BE2C (cell line): ENCODE data around the gene CFAP100. TPM values are rescaled to one million over a fixed set of nuclear protein-coding genes. Genes with fewer than 3 reads are reported as not detected.

Experiments used
- DNase-seq: peaks from one replicate; pipeline ENCODE4 v3.0.0-alpha.2; 2020
- H3K27me3 ChIP-seq: fragments of 250-450 bp; sonication (Bioruptor Pico); 2 replicates; pipeline ENCODE4 v1.5.1; 2020; ENCODE audit warnings: mild to moderate bottlenecking
- H3K36me3 ChIP-seq: fragments of 250-450 bp; sonication (Bioruptor Pico); 2 replicates; pipeline ENCODE4 v1.5.1; 2020; ENCODE audit warnings: mild to moderate bottlenecking
- H3K4me1 ChIP-seq: fragments of 250-450 bp; sonication (Bioruptor Pico); 2 replicates; pipeline ENCODE4 v1.5.1; 2020
- H3K4me3 ChIP-seq: 2 replicates; pipeline ENCODE4 v1.5.1; 2011; ENCODE audit warnings: low read depth, low read length
- H3K9me3 ChIP-seq: fragments of 250-450 bp; sonication (Bioruptor Pico); 2 replicates; pipeline ENCODE4 v1.5.1; 2020
- polyA plus RNA-seq: library from polyadenylated mRNA; unstranded; fragments of >200 nt; gene quantifications from one replicate; pipeline ENCODE4 v1.2.1, GENCODE V29; 2012; ENCODE audit warnings: low read depth, missing spikeins; ENCODE audit not compliant: insufficient read length, insufficient read depth
- TF ChIP-seq, protein P1 (sequence below): IDR thresholded peaks from 2 replicates; pipeline ENCODE4 v1.5.1; 2012; ENCODE audit warnings: mild to moderate bottlenecking, low read depth, low read length

CFAP100 gene
- not detected for polyA plus RNA-seq

DNA sequence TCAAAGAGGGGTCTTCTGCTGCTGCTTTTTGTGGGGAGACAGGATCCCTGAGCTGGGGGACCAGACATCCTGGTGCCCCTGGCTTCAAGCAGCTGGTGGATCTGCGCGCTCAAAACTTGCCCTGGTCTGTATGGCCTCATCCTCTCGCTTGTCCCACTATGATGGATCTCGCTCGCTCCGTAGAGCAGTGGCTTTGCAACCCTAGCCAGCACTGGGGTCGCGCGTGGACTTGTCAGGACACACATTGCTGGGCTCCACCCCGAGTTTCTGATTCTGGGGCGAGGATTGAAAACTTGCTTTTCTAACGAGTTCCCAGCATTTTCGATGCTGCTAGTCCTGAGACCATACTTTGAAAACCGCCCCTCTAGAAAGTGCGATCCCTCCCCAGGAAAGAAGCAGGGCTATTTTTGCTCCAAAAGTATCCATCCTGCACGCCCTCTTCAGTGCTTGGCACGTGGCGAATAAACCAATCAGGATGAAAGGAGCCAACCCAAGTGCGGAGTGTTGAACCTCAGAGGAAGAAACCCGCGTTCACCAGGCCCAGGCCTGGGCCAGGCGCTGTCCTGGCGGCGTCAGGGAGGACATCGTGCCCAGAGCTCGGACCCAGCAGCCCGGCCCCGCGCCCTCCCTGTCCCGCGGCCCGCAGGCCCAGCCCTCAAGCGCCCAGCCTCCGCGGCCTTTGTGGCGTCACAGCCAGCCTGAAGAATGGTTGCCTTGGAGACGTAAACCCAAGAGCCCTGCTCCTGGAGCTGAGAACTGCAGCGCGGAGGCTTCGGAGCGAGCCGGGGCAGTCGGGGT lies at the start of gene CFAP100:
Gene CFAP100 (plus strand): TSS at position 731 of the 798 bp plus-strand sequence. CDS start 1,092 bp downstream, outside the sequence.
- DNase-seq: no peak
- H3K9me3 ChIP-seq: no peaks in the 10 kb centered on the region
- no peaks in the 10 kb centered on the region for H3K4me1 ChIP-seq
- no peak within 1 kb of the TSS for H3K4me3 ChIP-seq
- no peaks in the 10 kb centered on the region for H3K36me3 ChIP-seq
- TF ChIP-seq, protein P1, sequence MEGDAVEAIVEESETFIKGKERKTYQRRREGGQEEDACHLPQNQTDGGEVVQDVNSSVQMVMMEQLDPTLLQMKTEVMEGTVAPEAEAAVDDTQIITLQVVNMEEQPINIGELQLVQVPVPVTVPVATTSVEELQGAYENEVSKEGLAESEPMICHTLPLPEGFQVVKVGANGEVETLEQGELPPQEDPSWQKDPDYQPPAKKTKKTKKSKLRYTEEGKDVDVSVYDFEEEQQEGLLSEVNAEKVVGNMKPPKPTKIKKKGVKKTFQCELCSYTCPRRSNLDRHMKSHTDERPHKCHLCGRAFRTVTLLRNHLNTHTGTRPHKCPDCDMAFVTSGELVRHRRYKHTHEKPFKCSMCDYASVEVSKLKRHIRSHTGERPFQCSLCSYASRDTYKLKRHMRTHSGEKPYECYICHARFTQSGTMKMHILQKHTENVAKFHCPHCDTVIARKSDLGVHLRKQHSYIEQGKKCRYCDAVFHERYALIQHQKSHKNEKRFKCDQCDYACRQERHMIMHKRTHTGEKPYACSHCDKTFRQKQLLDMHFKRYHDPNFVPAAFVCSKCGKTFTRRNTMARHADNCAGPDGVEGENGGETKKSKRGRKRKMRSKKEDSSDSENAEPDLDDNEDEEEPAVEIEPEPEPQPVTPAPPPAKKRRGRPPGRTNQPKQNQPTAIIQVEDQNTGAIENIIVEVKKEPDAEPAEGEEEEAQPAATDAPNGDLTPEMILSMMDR: no peak
- no peaks in the 10 kb centered on the region for H3K27me3 ChIP-seq

DNA sequence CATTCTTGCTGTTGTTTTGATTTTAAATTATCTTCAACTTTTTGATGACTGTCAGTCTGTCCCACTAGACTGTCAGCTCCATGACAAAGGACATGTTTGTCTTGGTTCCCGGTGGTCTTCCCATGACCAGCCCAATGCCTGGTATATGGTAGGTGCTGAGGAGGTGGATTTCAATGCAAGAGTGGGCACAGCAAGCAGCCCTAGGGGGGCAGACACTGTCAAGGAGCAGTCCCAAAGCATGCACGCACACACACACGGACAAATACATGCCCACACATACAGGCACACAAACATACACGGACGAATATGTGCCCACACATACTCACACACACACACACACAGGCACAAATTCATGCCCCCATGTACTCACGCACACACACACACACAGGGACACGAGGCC lies 49.5 kb upstream of the CFAP100 start:
- TF ChIP-seq, protein P1: no peak
- H3K9me3 ChIP-seq: no peaks in the 10 kb centered on the region
- no peaks in the 10 kb centered on the region for H3K4me1 ChIP-seq
- H3K27me3 ChIP-seq: no peaks in the 10 kb centered on the region
- H3K36me3 ChIP-seq: no peaks in the 10 kb centered on the region
- no peak for DNase-seq
- H3K4me3 ChIP-seq: no peak overlapping the region

DNA sequence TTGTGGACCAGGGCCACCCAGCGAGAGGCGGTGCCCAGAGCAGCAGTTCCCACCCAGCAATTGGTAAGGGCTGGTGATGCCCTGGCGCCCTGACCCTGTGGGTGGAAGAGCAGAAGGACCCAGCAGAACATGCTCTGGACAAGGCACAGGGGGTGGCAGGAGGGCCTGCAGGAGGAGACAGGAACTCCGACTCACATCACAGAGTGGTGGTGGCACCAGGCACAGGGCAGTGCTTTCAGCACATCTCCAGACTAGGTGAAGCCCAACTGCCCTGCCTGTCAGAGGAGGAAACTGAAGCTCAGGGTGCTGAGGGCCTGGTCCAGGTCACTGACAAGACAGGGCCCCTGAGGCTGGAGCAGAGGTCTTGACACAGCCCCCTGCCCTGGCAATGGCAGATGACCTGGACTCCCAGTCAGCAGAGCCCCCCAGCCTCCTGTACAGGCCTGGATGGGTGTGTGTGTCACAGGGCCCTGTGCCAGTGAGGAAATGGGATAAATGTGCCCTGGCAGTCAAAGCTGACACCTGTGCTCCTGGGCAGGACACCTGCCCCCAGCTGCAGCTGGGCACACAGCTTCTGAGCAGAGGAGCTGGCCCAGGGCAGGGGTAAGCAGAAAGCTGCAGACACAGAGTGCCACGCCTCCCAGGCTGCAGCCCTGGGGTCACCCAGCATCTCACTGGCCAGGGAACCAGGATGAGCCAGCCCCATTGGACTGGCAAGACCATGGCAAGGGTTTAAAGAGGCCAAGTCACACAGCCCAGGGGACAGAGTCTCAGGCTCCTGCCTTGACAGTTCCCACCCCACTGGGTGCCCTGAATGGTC lies 48.9 kb upstream of the CFAP100 start:
- H3K36me3 ChIP-seq: no peaks in the 10 kb centered on the region
- no peak overlapping the region for H3K4me3 ChIP-seq
- H3K27me3 ChIP-seq: no peaks in the 10 kb centered on the region
- no peaks in the 10 kb centered on the region for H3K9me3 ChIP-seq
- H3K4me1 ChIP-seq: no peaks in the 10 kb centered on the region
- TF ChIP-seq, protein P1: no peak
- DNase-seq: no peak

DNA sequence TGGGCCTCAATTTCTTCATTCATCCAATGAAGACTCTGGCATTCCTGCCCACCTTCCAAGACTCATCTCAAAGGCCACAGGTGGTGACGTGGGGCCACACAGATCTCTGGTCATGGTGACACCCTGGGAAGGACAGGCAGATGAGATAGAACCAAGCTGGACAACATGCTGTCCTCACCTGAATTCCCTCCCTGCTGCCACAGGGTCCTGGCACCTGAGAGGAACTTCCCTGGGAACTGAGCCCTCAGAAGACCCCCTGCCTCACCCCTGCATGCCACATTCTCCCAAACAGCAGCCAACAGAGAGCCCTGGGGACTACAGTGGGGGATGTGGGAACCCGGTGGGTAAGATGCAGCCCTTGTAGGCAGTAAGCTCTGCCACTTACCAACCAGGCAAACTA lies 48.2 kb upstream of the CFAP100 start:
- no peaks in the 10 kb centered on the region for H3K4me1 ChIP-seq
- no peaks in the 10 kb centered on the region for H3K36me3 ChIP-seq
- DNase-seq: no peak
- TF ChIP-seq, protein P1: no peak
- no peaks in the 10 kb centered on the region for H3K27me3 ChIP-seq
- H3K9me3 ChIP-seq: no peaks in the 10 kb centered on the region
- H3K4me3 ChIP-seq: no peak overlapping the region

DNA sequence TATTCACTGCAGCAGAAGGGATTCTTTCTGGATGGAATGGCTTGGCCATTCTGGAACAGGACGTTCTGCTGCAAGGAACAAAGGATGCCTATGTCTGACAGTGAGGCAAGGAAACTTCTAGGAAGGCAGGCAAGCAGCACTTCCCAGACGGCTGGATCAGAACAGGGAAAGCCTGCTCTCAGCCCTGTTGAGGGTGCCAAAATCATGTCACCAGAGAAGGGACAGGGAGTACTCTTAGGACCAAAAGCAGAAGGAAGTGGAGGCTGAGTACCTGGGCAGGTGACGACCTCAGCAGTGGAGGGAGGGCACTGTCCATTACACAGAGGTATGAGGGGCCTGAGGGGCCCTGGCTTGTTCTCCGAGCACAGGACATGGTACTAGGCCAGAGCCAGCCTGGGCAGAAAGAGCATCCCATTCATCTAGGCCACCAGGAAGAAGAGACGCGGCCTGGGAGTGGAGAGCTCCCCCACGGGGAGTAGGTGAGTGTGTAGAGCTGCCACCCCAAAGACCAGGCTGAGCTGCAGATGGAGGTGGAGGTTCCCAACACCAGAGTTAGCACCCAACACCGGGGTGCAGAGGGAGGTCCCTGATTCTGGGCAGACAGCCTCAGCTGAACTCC lies 47.1 kb upstream of the CFAP100 start:
- Histone ChIP-seq H3K27me3 (no peaks in the 10 kb centered on the region), H3K4me3 (no peak overlapping the region), H3K9me3 (no peaks in the 10 kb centered on the region), H3K36me3 (no peaks in the 10 kb centered on the region), H3K4me1 (no peaks in the 10 kb centered on the region)
- TF ChIP-seq, protein P1: no peak
- DNase-seq: no peak
